B cell (primary cell): Measurements from ENCODE around the gene THAP9. TPM values are rescaled to one million over a fixed set of nuclear protein-coding genes. Genes with fewer than 3 reads are reported as not detected.

Source experiments
- ATAC-seq: fragments of 200-7000 bp; cut with Tn5 transposase; one replicate; pipeline ENCODE4 v1.10.0; 2021; ENCODE audit warnings: low read depth, mild to moderate bottlenecking, moderate number of reproducible peaks, moderate library complexity
- CTCF ChIA-PET: fragments of 350-600 bp; sonication (Branson Sonifier 250); formaldehyde crosslinking; loops from one replicate; lab custom pipeline; 2021; ENCODE audit warnings: antibody characterized with exemption, inconsistent platforms; lab: Charles Lee
- POLR2A ChIA-PET: fragments of 350-600 bp; sonication (Branson Sonifier 250); formaldehyde crosslinking; loops from one replicate; lab custom pipeline; 2021; ENCODE audit warnings: antibody characterized with exemption; lab: Charles Lee
- DNase-seq: peaks from one replicate; pipeline ENCODE4 v3.0.0; 2013
- H2AFZ ChIP-seq: 2 replicates; pipeline ENCODE4 v1.6.1; 2012; ENCODE audit warnings: mild to moderate bottlenecking, low read depth, low read length; ENCODE audit not compliant: insufficient read depth, poor library complexity, severe bottlenecking
- H3K27ac ChIP-seq, 2 donors: 1 replicate in 1 of 2; 2 replicates in 1 of 2; pipeline ENCODE4 v1.5.1; 2012 to 2013; ENCODE audit warnings: low read length in 2 of 2, mild to moderate bottlenecking in 2 of 2, moderate library complexity in 1 of 2
- H3K27me3 ChIP-seq, 4 experiments: fragments of 200-600 bp in 1 of 4; sonication (generic) in 1 of 4; replicated peaks in 1 of 4; 1 replicate in 2 of 4; 2 replicates in 2 of 4; pipeline versions ENCODE4 v1.6.1 to v1.7.0; 2013 to 2016; ENCODE audit warnings: low read length in 3 of 4, mild to moderate bottlenecking in 2 of 4, mixed read lengths in 1 of 4, moderate library complexity in 1 of 4; ENCODE audit not compliant: insufficient read depth in 4 of 4, control insufficient read depth in 3 of 4; ENCODE audit errors: control extremely low read depth in 1 of 4
- H3K36me3 ChIP-seq, 2 experiments: replicated peaks in 1 of 2; 1 replicate in 1 of 2; 2 replicates in 1 of 2; pipeline versions ENCODE4 v1.6.1 to v1.7.1; 2013; ENCODE audit warnings: low read length in 1 of 2; ENCODE audit not compliant: insufficient read depth in 2 of 2, control insufficient read depth in 1 of 2; ENCODE audit errors: control extremely low read depth in 1 of 2, extremely low read depth in 1 of 2
- H3K4me1 ChIP-seq, 2 donors: fragments of 200-600 bp in 1 of 2; sonication (generic) in 1 of 2; 1 replicate in 1 of 2; 2 replicates in 1 of 2; pipeline versions ENCODE4 v1.5.1 to v1.6.1; 2013 to 2017; ENCODE audit warnings: low read length in 2 of 2; ENCODE audit not compliant: control insufficient read depth in 2 of 2, insufficient read depth in 2 of 2
- H3K4me2 ChIP-seq: replicated peaks from 2 replicates; pipeline ENCODE3; 2012; ENCODE audit warnings: mild to moderate bottlenecking, low read depth, low read length; ENCODE audit not compliant: poor library complexity, severe bottlenecking
- H3K4me3 ChIP-seq, 5 experiments: fragments of 200-600 bp in 1 of 5; sonication (generic) in 1 of 5; 1 replicate in 3 of 5; 2 replicates in 2 of 5; pipeline versions ENCODE4 v1.5.1 to v1.7.0; 2011 to 2016; ENCODE audit warnings: low read length in 4 of 5, mild to moderate bottlenecking in 4 of 5, low read depth in 2 of 5, control low read depth in 1 of 5, moderate library complexity in 1 of 5; ENCODE audit not compliant: insufficient read depth in 1 of 5; ENCODE audit errors: control extremely low read depth in 1 of 5, extremely low read depth in 1 of 5
- H3K79me2 ChIP-seq: fragments of 200-600 bp; sonication (generic); one replicate; pipeline ENCODE4 v1.6.0; 2016; ENCODE audit warnings: low read length; ENCODE audit not compliant: control insufficient read depth, insufficient read depth
- H3K9ac ChIP-seq: fragments of 200-600 bp; sonication (generic); 2 replicates; pipeline ENCODE4 v1.6.1; 2017; ENCODE audit warnings: mild to moderate bottlenecking, low read length, moderate library complexity
- H3K9me3 ChIP-seq, 3 donors: one replicate each; pipeline versions ENCODE4 v1.6.1 to v1.7.1; 2013; ENCODE audit warnings: low read length in 2 of 3; ENCODE audit not compliant: control insufficient read depth in 2 of 3, insufficient read depth in 1 of 3; ENCODE audit errors: control extremely low read depth in 1 of 3
- H4K20me1 ChIP-seq: 2 replicates; pipeline ENCODE4 v1.6.0; 2012; ENCODE audit warnings: mild to moderate bottlenecking, low read length; ENCODE audit not compliant: insufficient read depth, control insufficient read depth, poor library complexity, severe bottlenecking
- H3K27ac Mint-ChIP-seq: one replicate; pipeline ENCODE4 v1.8.0; 2021; ENCODE audit warnings: mixed read lengths
- H3K27me3 Mint-ChIP-seq: one replicate; pipeline ENCODE4 v1.8.0; 2021; ENCODE audit warnings: mixed read lengths
- H3K4me1 Mint-ChIP-seq: one replicate; pipeline ENCODE4 v1.8.0; 2021; ENCODE audit warnings: mixed read lengths
- H3K4me3 Mint-ChIP-seq: one replicate; pipeline ENCODE4 v1.8.0; 2021; ENCODE audit warnings: mixed read lengths
- H3K9me3 Mint-ChIP-seq: one replicate; pipeline ENCODE4 v1.8.0; 2022; ENCODE audit warnings: mixed read lengths; ENCODE audit not compliant: insufficient read depth
- EZH2 ChIP-seq: IDR thresholded peaks from 2 replicates; pipeline ENCODE4 v1.6.1; 2012; ENCODE audit warnings: borderline replicate concordance, low read depth, mild to moderate bottlenecking, moderate library complexity, low read length; ENCODE audit not compliant: insufficient read depth, poor library complexity, severe bottlenecking
- WGBS: methylation state at CpG from one replicate; pipeline ENCODE4 v1.1.5; 2013; ENCODE audit warnings: missing lambda C conversion rate; ENCODE audit not compliant: insufficient coverage; 5-methylcytosine and 5-hydroxymethylcytosine counted together
- intact Hi-C: fragments of 100-400 bp; cut with micrococcal nuclease; formaldehyde crosslinking; loops from one replicate; pipeline ENCODE4 v1.10.0; 2022
- polyA plus RNA-seq: library from polyadenylated mRNA; depleted of rRNA; stranded (reverse); fragments of >200 nt; gene quantifications from 2 replicates; pipeline ENCODE4 v1.2.3, GENCODE V29; 2012
- total RNA-seq, 2 donors: library from RNA; stranded (reverse); fragments of 120-200 nt in 1 of 2; gene quantifications; 1 replicate in 1 of 2; 2 replicates in 1 of 2; pipeline versions ENCODE4 v1.2.3 to v1.2.4, GENCODE V29; 2013 to 2022
- TF ChIP-seq, protein P1 (sequence below): fragments of 200-600 bp; IDR thresholded peaks from one replicate; pipeline ENCODE4 v1.8.0; 2022; ENCODE audit warnings: antibody characterized with exemption, mild to moderate bottlenecking

THAP9 gene
- total and polyA plus RNA-seq, 2 donors (not counting 1 experiment from before 2014, with no cell fraction given) = 2.0 to 6.8 TPM

DNA sequence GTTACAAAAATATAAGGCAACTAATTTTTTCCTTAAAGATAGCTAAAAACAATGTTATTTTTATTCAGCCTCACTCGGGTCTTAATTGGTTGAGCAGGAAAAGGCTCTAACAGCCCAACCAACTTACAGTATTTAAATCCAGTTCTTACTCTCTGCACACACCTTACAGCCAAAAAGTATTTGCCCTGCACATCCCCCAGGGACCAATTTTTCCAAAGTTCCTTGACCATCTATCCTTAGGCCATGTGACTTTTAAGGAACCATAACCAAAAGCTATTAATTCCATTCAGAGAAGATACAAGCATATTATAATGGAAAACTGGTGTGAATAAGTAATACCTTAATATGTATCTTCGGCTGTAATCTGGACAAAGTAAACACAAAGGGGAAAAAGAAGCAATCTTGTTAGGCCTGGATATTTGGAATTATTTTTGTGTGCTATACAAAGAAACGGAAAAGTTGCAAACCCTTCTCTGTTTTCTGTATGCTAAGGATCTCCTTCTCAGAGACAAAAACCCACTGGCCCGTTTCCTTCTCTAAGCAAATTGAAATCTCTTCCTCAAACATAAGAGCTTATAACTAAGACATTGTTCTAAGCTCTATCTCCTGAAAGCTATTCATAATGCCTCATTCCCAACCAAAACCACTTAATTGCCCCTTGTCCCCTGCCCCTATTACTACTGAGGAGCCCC, 1.0 kb upstream of the THAP9 start:
- no peak overlapping the region for H3K4me3 Mint-ChIP-seq
- H3K4me1 ChIP-seq = peaks cover 22 to 27% of the 10 kb centered on the region in 2 donors
- H4K20me1 ChIP-seq = no peaks in the 10 kb centered on the region
- no peak for ATAC-seq
- no peak overlapping the region for H3K27ac Mint-ChIP-seq
- intact Hi-C loops = loop anchor here (1.0 to 10.0 kb wide), 8 partner anchors 8 to 614 kb away; partner anchors contain the start of genes ABRAXAS1, COPS4, COQ2 and PLAC8
- H3K9ac ChIP-seq = peak overlapping the region; percentile 92
- POLR2A ChIA-PET = interaction anchor here (1.2 to 2.1 kb wide), 3 partner anchors 136 to 525 kb away, joined by 4 to 10 read pairs (median 7); partner anchors contain the start of genes COPS4 and HNRNPD
- H3K27me3 ChIP-seq = no peaks in the 10 kb centered on the region
- H3K79me2 ChIP-seq = peaks cover 58% of the 10 kb centered on the region
- 0% methylated on average over 1 of the region's 4 CpGs for WGBS
- H2AFZ ChIP-seq = peak overlapping the region; percentile 92
- no peaks in the 10 kb centered on the region for H3K27me3 Mint-ChIP-seq
- CTCF ChIA-PET = interaction anchor here (0.7 to 1.9 kb wide), 8 partner anchors 8 to 471 kb away, joined by 3 to 8 read pairs (median 4); partner anchors contain the start of genes COPS4 and COQ2
- H3K9me3 Mint-ChIP-seq = no peaks in the 10 kb centered on the region
- peaks cover 8% of the 10 kb centered on the region for H3K4me1 Mint-ChIP-seq
- peaks cover 2 to 16% of the 10 kb centered on the region in 2 experiments for H3K36me3 ChIP-seq
- no peak for DNase-seq
- H3K9me3 ChIP-seq = no peaks in the 10 kb centered on the region
- TF ChIP-seq, protein P1, sequence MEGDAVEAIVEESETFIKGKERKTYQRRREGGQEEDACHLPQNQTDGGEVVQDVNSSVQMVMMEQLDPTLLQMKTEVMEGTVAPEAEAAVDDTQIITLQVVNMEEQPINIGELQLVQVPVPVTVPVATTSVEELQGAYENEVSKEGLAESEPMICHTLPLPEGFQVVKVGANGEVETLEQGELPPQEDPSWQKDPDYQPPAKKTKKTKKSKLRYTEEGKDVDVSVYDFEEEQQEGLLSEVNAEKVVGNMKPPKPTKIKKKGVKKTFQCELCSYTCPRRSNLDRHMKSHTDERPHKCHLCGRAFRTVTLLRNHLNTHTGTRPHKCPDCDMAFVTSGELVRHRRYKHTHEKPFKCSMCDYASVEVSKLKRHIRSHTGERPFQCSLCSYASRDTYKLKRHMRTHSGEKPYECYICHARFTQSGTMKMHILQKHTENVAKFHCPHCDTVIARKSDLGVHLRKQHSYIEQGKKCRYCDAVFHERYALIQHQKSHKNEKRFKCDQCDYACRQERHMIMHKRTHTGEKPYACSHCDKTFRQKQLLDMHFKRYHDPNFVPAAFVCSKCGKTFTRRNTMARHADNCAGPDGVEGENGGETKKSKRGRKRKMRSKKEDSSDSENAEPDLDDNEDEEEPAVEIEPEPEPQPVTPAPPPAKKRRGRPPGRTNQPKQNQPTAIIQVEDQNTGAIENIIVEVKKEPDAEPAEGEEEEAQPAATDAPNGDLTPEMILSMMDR = no peak
- no peak for TF ChIP-seq EZH2
- H3K4me2 ChIP-seq = peak overlapping the region; percentile 80
- peak overlapping the region; percentile 97 to 98 for H3K27ac ChIP-seq
- peak overlapping the region; percentile 73 to 92 (median 90) for H3K4me3 ChIP-seq

DNA sequence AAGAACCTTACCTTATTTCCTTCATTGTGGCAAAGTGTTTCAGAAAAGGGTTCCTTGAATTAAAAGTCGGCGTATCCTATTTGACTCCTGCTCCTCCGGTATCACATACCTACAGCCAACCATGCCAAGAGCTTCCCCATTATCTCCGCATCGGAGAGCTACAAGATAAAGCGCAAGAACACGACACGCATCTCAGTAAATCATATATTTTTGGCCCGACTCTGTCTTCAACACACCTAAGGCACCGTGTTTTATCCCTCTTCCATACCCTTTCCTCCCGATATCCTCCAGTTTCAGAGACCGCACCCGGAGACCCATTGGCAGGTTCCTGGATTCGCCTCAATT, 497 bp upstream of the THAP9 start:
- no peak for DNase-seq
- WGBS = 0% methylated on average over 14 of the region's 14 CpGs
- Mint-ChIP-seq H3K27me3 (no peaks in the 10 kb centered on the region), H3K4me1 (peaks cover 8% of the 10 kb centered on the region), H3K27ac (no peak overlapping the region), H3K4me3 (no peak overlapping the region), H3K9me3 (no peaks in the 10 kb centered on the region)
- H3K4me1 ChIP-seq = peaks cover 22 to 27% of the 10 kb centered on the region in 2 donors
- H3K4me3 ChIP-seq = peak overlapping the region; percentile 73 to 92 (median 90)
- peaks cover 57% of the 10 kb centered on the region for H3K79me2 ChIP-seq
- peak overlapping the region; percentile 92 for H2AFZ ChIP-seq
- peak; percentile 4 for ATAC-seq
- intact Hi-C loops = loop anchor here (1.0 to 10.0 kb wide), 7 partner anchors 9 to 615 kb away; partner anchors contain the start of genes COPS4, COQ2, PLAC8 and SEC31A
- CTCF ChIA-PET = interaction anchor here (0.7 to 1.9 kb wide), 8 partner anchors 8 to 471 kb away, joined by 3 to 8 read pairs (median 4); partner anchors contain the start of genes COPS4 and COQ2
- H3K9me3 ChIP-seq = no peaks in the 10 kb centered on the region
- TF ChIP-seq, protein P1 = no peak
- no peak for TF ChIP-seq EZH2
- H3K27ac ChIP-seq = peak overlapping the region; percentile 97 to 98
- POLR2A ChIA-PET = interaction anchor here (1.0 to 2.1 kb wide), 5 partner anchors 9 to 526 kb away, joined by 3 to 10 read pairs (median 5); partner anchors contain the start of genes COPS4, HNRNPD and SEC31A
- H4K20me1 ChIP-seq = no peaks in the 10 kb centered on the region
- H3K27me3 ChIP-seq = no peaks in the 10 kb centered on the region
- peaks cover 1 to 11% of the 10 kb centered on the region in 2 experiments for H3K36me3 ChIP-seq
- H3K4me2 ChIP-seq = peak overlapping the region; percentile 80
- peak overlapping the region; percentile 92 for H3K9ac ChIP-seq
